Stimulated activated CD8-positive, alpha-beta memory T cell treated with anti-CD3 and anti-CD28 coated beads, Interleukin-2, amount 100 ng/mL, for 1 hour (primary cell): Measurements from ENCODE around the gene PSORS1C2.
"Not testable (repeated sequence)": the region's sequence is repeated elsewhere in the genome, so short reads cannot be mapped to it uniquely, and the experiment has no call there.

Experiments used
- DNase-seq, 2 donors: peaks; one replicate each; pipeline ENCODE4 v3.0.0-alpha.2; 2020; ENCODE audit warnings: low read depth in 2 of 2

The PSORS1C2 gene

DNA sequence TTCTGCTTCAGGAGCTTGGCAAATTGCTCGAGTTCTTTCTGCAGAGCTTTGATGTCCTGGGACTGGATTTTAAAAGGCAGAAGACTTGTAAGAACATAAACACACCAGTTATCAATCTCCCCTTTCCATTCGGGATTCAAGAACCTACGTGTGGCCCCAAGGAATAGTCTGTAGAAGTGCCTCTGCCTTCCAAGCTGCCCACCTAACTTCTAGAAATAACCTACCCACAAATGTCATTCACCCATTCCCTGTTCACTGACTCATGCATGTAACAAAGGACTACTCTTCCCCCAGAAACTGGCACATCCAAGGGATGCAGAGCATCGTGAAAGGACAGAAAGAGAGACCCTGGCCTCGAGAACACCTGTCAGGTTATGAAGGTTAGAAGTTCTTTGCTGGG, 27.1 kb upstream of the PSORS1C2 start:
- DNase-seq, result no peak

DNA sequence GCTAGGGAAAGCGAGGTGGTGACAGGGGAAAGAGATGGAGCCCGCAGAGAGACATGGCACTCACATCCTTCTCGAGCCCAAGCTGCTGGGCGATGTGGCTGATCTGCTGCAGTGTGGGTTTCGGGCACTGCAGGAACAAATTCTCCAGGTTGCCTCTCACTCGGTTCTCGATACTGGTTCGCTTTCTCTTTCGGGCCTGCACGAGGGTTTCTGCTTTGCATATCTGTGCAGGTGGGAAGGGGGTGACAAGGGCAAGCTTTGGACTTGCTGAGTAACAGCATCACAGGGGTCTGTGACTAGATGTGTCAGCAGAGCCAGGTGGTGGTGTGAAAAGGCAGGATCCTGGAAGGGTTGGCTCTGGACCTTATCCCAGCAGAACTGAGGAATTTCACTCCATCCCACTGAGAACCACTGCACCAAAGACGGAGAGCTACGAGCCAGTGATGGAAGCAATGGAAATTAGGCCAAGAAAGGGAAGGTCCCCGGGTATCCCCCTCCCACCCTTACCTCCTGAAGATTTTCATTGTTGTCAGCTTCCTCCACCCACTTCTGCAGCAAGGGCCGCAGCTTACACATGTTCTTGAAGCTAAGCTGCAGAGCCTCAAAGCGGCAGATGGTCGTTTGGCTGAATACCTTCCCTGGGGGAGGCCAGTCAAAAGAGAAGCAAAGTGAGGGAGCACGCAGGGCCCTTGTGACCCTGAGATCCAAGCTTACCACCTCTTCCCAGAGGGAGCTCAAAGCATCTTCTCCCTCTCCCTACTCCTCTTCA, 26.4 kb upstream of the PSORS1C2 start:
- not testable (repeated sequence) for DNase-seq

- not testable (repeated sequence) for DNase-seq
Observed at GRCh38 chr6:31164475-31165063, 25.7 kb upstream of the PSORS1C2 start.

DNA sequence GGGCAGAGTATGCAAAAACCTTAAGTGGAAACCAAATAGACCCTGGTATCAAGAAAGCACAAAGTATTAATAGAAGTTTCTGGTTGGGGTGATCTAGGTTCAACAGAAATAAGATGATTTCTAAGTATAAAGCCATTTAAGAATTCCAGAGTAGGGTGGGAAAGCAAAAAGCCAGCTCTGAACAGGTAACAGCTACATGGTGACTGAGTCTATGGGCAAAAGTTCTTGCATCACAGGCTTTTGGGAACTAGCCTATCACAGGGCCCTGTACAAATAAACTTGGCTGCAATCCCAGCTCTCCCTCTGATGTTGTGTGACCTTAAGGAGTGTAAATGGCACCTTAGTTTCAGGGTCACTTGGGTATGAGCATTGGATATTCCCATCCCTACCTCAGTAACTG, 25.1 kb upstream of the PSORS1C2 start:
- no peak for DNase-seq

- no peak for DNase-seq
Observed at GRCh38 chr6:31162463-31163165, 23.7 kb upstream of the PSORS1C2 start.

- DNase-seq, result no peak
Observed at GRCh38 chr6:31161216-31162126, 22.6 kb upstream of the PSORS1C2 start.

DNA sequence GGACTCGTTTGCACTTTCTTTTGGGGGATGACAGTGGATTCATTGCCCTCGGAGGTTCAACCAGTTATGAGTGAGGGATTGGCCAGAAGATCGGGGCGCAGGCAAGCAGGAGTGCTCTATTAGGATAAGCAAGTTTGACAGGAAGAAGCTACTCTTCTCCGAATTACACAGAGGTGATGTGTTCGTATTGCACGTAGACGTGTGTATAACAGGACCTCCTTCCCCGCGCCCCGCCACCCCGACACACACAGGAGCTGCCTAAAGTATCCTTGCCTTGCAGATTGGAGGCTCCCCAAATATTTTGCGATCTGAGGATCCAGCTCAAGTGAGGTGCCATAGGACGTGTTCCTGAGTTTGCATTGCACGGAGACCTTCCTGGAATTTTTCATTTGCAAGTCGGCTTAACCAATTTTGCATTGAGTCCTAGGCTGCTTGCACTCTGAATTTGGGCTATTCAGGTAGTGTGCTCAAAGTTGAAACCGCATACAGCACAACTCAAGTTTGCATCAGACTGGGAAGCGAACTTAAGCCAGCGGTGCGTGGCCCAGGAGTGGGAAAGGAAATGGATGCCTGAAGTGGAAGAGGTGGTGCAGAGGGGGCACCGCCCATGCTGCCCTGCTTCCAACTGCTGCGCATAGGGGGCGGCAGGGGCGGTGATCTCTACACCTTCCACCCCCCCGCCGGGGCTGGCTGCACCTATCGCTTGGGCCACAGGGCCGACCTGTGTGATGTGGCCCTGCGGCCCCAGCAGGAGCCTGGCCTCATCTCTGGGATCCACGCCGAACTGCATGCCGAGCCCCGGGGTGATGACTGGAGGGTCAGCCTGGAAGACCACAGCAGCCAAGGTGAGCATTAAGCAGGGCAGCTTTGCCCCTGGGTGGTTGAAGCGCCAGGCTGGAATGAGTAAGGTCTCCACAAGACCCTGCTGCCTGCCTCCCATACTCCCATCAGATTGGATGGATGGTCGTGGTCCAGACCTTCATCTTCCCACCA, 20.3 kb upstream of the PSORS1C2 start:
- no peak for DNase-seq

GRCh38 chr6:31158140-31158862, 19.4 kb upstream of the PSORS1C2 start, which contains the start of gene TCF19:
Gene TCF19, plus strand, starts transcription at chr6:31158589. Its CDS starts 881 bp downstream, at chr6:31159470.
- peak; percentile 97 to 99 for DNase-seq

- DNase-seq, result no peak
Observed at GRCh38 chr6:31157513-31158139, 18.8 kb upstream of the PSORS1C2 start, which contains the start of gene CCHCR1. Gene CCHCR1, minus strand, starts transcription at chr6:31157802. Its CDS starts 202 bp downstream, at chr6:31157600.

DNA sequence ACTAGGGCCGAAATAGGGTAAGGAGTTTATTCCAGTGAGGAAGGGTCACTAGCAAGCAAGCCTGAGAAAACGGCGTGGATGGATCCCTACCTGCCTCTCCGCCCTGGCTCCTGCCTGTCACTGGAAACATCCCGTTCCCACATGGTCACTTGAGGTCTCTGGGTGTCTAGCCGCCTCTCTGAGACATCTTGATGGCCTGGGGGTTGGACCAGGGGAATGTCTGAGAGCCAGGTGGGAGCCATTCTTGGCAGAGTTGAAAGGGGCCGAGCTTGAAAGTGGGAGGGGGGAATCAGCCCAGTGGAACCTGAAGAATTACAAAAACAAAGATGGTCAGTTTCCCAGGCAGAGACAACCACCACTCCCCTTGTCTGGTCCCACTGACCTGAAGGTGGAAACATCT, 17.8 kb upstream of the PSORS1C2 start:
- no peak for DNase-seq

GRCh38 chr6:31154436-31154835, 15.6 kb upstream of the PSORS1C2 start:
- DNase-seq, result no peak

GRCh38 chr6:31152781-31153180, 13.9 kb upstream of the PSORS1C2 start:
- DNase-seq, result no peak

DNA sequence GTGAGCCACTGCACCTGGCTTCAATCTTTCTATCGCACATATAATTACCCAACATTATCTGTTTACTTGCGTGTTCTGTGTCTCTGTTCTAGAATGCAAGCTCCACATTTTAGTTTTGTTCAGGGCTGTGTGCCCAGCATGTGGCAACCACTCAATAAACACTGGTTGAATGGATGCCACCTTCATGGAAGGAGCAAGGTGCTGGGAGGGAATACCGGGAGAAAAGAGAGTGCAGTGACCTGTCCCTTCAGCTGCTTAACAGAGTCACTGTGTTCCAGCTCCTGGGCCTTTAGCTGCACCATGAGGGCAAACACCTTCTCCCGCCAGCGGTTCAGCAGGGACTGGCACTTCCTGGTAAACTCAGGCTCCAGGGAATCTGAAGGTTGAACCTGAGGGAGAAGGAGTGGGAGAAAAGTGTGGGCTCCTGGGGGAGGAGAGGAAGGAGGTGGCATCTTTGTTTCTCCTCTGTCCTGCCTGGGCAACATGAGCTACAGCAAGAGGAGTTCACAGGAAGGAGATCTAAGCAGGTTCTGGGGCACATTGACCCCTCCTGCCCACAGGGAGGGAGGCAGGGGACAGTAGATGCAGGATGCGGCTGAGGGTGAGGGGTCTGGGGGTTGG, 11.1 kb upstream of the PSORS1C2 start:
- DNase-seq, result no peak

- no peak for DNase-seq
Observed at GRCh38 chr6:31145386-31145785, 6.5 kb upstream of the PSORS1C2 start.

DNA sequence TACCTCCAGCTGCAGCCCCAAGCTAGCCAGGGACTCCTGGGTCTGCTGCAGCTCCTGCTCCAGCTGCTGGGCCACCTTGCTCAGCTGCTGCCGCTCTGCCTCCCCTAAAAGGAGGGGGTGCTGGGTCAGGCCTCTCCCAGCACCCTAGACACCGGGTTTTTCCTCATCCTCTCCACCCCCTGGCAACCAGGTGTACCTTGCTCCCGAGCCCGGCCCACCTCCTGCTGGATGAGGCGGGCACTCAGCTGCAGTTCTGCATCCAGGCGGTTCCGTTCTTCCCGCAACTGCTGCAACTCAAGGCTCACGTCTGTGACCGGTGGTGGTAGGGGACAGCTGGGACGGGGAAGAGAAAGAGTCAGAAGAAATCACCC, 6.1 kb upstream of the PSORS1C2 start:
- no peak for DNase-seq

DNA sequence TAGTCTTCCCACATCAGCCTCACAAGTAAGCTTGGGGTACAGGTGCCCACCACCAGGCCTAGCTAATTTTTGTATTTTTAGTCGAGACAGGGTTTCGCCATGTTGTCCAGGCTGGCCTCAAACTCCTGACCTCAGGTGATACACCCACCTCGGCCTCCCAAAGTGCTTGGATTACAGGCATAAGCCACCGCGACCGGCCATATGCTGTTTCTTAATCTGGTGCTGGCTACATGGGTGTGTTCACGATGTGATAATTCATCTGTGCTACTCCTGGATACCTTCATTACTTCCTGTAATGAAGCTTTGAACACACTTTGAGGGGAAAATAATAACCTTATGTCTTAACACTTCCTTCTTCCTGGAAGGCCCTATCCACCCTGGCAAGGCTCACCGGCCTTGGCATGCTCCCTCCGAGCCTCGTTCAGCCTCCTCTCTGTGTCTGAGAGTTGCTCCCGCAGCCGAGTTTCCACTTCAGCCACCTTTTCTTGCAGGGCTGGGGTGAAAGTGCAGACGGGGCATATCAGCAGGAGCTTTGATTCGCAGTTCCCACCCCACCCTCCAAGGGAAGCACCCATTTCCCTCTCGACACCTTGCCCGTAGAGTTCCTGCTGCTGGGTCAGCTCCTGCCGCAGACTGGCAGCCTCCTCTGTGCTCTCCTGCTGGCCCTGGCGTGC, 5.6 kb upstream of the PSORS1C2 start:
- DNase-seq, result no peak

GRCh38 chr6:31143148-31143547, 4.3 kb upstream of the PSORS1C2 start:
- no peak for DNase-seq

GRCh38 chr6:31142361-31142761, 3.5 kb upstream of the PSORS1C2 start:
- no peak for DNase-seq
